DOHH2 (cell line): ENCODE data around the gene TOMM70.
"Not testable (repeated sequence)": the region's sequence is repeated elsewhere in the genome, so short reads cannot be mapped to it uniquely, and the experiment has no call there.

ENCODE experiments used
- H3F3A ChIP-seq: fragments of 200-600 bp; sonication (generic), shearing (Covaris generic); 2 replicates; pipeline ENCODE4 v1.6.0; 2016; ENCODE audit warnings: antibody characterized with exemption, mild to moderate bottlenecking; ENCODE audit not compliant: control insufficient read depth, insufficient read depth
- H3K27ac ChIP-seq: fragments of 200-600 bp; sonication (generic); 2 replicates; pipeline ENCODE4 v1.5.1; 2014; ENCODE audit warnings: low read depth, mild to moderate bottlenecking, low read length, moderate library complexity
- H3K27me3 ChIP-seq: fragments of 200-600 bp; sonication (generic); 2 replicates; pipeline ENCODE4 v1.6.1; 2014; ENCODE audit warnings: mild to moderate bottlenecking, low read length, mixed read lengths; ENCODE audit not compliant: control insufficient read depth
- H3K36me3 ChIP-seq: fragments of 200-600 bp; sonication (generic); 2 replicates; pipeline ENCODE4 v1.6.1; 2014; ENCODE audit warnings: mild to moderate bottlenecking, low read length, moderate library complexity, mixed read lengths; ENCODE audit not compliant: control insufficient read depth
- H3K4me1 ChIP-seq: fragments of 200-600 bp; sonication (generic); 2 replicates; pipeline ENCODE4 v1.6.1; 2014; ENCODE audit warnings: mild to moderate bottlenecking, low read length, mixed read lengths; ENCODE audit not compliant: control insufficient read depth
- H3K4me2 ChIP-seq: fragments of 200-600 bp; sonication (generic); 2 replicates; pipeline ENCODE4 v1.6.0; 2014; ENCODE audit warnings: mild to moderate bottlenecking, low read length, moderate library complexity
- H3K4me3 ChIP-seq: fragments of 200-600 bp; sonication (generic); 2 replicates; pipeline ENCODE4 v1.5.1; 2014; ENCODE audit warnings: mild to moderate bottlenecking, low read length, mixed read lengths
- H3K79me2 ChIP-seq: fragments of 200-600 bp; sonication (generic); 2 replicates; pipeline ENCODE4 v1.6.1; 2014; ENCODE audit warnings: mild to moderate bottlenecking, low read length, mixed read lengths; ENCODE audit not compliant: control insufficient read depth
- H3K9me2 ChIP-seq: fragments of 200-600 bp; sonication (generic); replicated peaks from 2 replicates; pipeline ENCODE4 v1.6.1; 2014; ENCODE audit warnings: mild to moderate bottlenecking, low read length, mixed read lengths; ENCODE audit not compliant: control insufficient read depth
- H3K9me3 ChIP-seq: fragments of 200-600 bp; sonication (generic); 2 replicates; pipeline ENCODE4 v1.6.1; 2014; ENCODE audit warnings: antibody characterized with exemption, low read length, mixed read lengths; ENCODE audit not compliant: control insufficient read depth, insufficient read depth
- H4K20me1 ChIP-seq: fragments of 200-600 bp; sonication (generic); 2 replicates; pipeline ENCODE4 v1.6.0; 2014; ENCODE audit warnings: low read depth, mild to moderate bottlenecking, antibody characterized with exemption, low read length, moderate library complexity; ENCODE audit not compliant: control insufficient read depth, insufficient read depth
- EZH2phosphoT487 ChIP-seq: fragments of 200-600 bp; sonication (generic); IDR thresholded peaks from 2 replicates; pipeline ENCODE4 v1.6.1; 2017; ENCODE audit warnings: borderline replicate concordance, mild to moderate bottlenecking, antibody characterized with exemption, low read length, moderate library complexity, mixed read lengths
- TF ChIP-seq, protein P1 (sequence below): fragments of 200-600 bp; sonication (generic); IDR thresholded peaks from one replicate; pipeline ENCODE4 v1.5.1; 2014; ENCODE audit warnings: antibody characterized with exemption, mild to moderate bottlenecking, low read depth, low read length; ENCODE audit not compliant: poor library complexity, severe bottlenecking

The TOMM70 gene

DNA sequence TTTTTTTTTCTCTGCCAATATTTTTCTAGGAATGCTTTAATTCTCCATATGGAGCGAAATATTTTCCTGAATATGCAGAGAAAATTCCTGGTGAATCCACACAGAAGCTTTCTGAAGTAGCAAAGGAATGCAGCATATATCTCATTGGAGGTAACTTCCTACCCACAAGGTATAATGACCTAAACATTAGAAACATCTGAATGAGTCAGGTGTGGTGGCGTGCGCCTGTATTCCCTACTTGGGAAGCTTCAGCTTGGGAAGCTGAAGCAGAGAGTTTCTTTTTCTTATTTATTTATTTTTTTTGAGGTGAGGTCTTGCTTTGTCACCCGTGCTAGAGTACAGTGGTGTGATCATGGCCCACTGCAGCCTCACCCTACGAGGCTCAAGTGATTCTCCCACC lies 61.1 kb downstream of the TOMM70 start:
- H3K9me3 ChIP-seq, result peaks cover 6% of the 10 kb centered on the region
- no peak overlapping the region for H3K4me3 ChIP-seq
- H3K4me1 ChIP-seq, result peaks cover 10% of the 10 kb centered on the region
- H3K9me2 ChIP-seq, result no peaks in the 10 kb centered on the region
- no peaks in the 10 kb centered on the region for H4K20me1 ChIP-seq
- H3K4me2 ChIP-seq, result no peak overlapping the region
- H3K79me2 ChIP-seq, result peaks cover 15% of the 10 kb centered on the region
- no peak overlapping the region for H3K27ac ChIP-seq
- TF ChIP-seq EZH2phosphoT487, result no peak
- TF ChIP-seq, protein P1, sequence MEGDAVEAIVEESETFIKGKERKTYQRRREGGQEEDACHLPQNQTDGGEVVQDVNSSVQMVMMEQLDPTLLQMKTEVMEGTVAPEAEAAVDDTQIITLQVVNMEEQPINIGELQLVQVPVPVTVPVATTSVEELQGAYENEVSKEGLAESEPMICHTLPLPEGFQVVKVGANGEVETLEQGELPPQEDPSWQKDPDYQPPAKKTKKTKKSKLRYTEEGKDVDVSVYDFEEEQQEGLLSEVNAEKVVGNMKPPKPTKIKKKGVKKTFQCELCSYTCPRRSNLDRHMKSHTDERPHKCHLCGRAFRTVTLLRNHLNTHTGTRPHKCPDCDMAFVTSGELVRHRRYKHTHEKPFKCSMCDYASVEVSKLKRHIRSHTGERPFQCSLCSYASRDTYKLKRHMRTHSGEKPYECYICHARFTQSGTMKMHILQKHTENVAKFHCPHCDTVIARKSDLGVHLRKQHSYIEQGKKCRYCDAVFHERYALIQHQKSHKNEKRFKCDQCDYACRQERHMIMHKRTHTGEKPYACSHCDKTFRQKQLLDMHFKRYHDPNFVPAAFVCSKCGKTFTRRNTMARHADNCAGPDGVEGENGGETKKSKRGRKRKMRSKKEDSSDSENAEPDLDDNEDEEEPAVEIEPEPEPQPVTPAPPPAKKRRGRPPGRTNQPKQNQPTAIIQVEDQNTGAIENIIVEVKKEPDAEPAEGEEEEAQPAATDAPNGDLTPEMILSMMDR, result no peak
- peaks cover 60% of the 10 kb centered on the region for H3K36me3 ChIP-seq
- no peaks in the 10 kb centered on the region for H3F3A ChIP-seq
- no peaks in the 10 kb centered on the region for H3K27me3 ChIP-seq

DNA sequence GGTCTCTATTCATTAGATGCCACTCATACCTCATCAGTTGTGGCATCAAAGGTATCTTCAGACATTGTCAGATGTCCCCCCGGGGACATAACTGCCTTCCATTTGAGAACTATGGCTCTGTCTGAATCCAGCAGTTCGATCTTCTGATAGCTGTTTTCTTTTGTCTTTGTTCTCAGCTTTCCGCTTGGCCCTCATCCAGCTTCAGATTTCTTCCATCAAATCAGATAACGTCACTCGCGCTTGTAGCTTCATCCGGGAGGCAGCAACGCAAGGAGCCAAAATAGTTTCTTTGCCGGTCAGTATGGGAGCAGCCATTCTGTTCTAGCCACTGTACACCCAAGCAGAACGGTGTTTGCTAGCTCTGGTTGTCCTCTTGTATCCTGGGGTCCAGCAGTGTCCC lies 62.0 kb downstream of the TOMM70 start:
- Histone ChIP-seq H3K9me2 (no peaks in the 10 kb centered on the region), H3F3A (no peaks in the 10 kb centered on the region), H3K4me1 (peaks cover 15% of the 10 kb centered on the region), H3K4me3 (no peak overlapping the region), H4K20me1 (no peaks in the 10 kb centered on the region), H3K79me2 (peaks cover 19% of the 10 kb centered on the region), H3K27me3 (no peaks in the 10 kb centered on the region), H3K36me3 (peaks cover 56% of the 10 kb centered on the region), H3K4me2 (no peak overlapping the region), H3K27ac (no peak overlapping the region), H3K9me3 (peaks cover 6% of the 10 kb centered on the region)
- no peak for TF ChIP-seq EZH2phosphoT487
- TF ChIP-seq, protein P1, result no peak

GRCh38 chr3:100336229-100336628 lies 64.7 kb downstream of the TOMM70 start:
- peak overlapping the region; percentile 99 for H3K4me2 ChIP-seq
- not testable (repeated sequence) for H3K9me3 ChIP-seq, H3K4me3 ChIP-seq, H3K27me3 ChIP-seq, H3F3A ChIP-seq, H3K9me2 ChIP-seq, H3K27ac ChIP-seq, H4K20me1 ChIP-seq
- peaks cover 19% of the 10 kb centered on the region for H3K79me2 ChIP-seq
- H3K36me3 ChIP-seq, result peaks cover 31% of the 10 kb centered on the region
- H3K4me1 ChIP-seq, result peaks cover 27% of the 10 kb centered on the region

DNA sequence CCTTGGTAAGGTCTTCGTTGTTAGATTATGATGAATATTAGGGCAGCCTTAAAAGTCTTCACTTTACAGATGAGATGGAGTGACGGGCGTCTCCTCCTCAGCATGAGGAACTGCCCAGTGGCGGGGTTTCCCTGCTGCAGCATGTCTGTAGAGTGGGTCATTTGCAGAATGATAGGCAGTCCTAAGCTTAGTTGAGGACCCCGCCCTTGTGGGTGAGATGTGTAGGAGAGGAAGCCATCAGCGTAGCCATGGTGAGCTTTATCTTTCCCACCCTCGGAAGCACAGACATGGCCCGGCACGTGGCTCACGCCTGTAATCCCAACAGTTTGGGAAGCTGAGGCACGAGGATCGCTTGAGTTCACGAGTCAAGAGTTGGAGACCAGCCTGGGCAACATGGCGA lies 65.5 kb downstream of the TOMM70 start:
- TF ChIP-seq EZH2phosphoT487, result no peak
- TF ChIP-seq, protein P1, result no peak
- no peaks in the 10 kb centered on the region for H3F3A ChIP-seq
- H3K4me1 ChIP-seq, result peaks cover 27% of the 10 kb centered on the region
- peak overlapping the region; percentile 25; the same call in 1 of the 2 replicates for H3K27ac ChIP-seq
- no peaks in the 10 kb centered on the region for H3K9me2 ChIP-seq
- H3K36me3 ChIP-seq, result peaks cover 23% of the 10 kb centered on the region
- no peaks in the 10 kb centered on the region for H3K9me3 ChIP-seq
- no peaks in the 10 kb centered on the region for H3K27me3 ChIP-seq
- H3K4me3 ChIP-seq, result peak overlapping the region; percentile 72
- H3K4me2 ChIP-seq, result peak overlapping the region; percentile 99
- peaks cover 19% of the 10 kb centered on the region for H3K79me2 ChIP-seq
- H4K20me1 ChIP-seq, result no peaks in the 10 kb centered on the region
